Measurements from ENCODE around the gene RAI14. TPM values are rescaled to one million over a fixed set of nuclear protein-coding genes. Genes with fewer than 3 reads are reported as not detected.

RAI14 gene
- total RNA-seq, 4 donors from 2014 or later, result 1.1 to 3.6 (median 1.7) TPM

- intact Hi-C loops (cut with DNase I; ENCODE audit: low total_unique reads) (loop anchor here (5.0 kb wide), 1 partner anchor 182 kb away; the partner anchor contains the start of gene RAI14), in situ Hi-C loops (cut with MboI; ENCODE audit: low sequenced_read_pairs in 4 of 4) (no loop called here)
- Histone ChIP-seq H3K36me3 (no peaks in the 10 kb centered on the region), H3K27ac (no peak within 1 kb of the TSS), H3K4me1 (peaks cover 0 to 2% of the 10 kb centered on the region in 2 donors), H3K27me3 (peaks cover 0 to 5% (median 0%) of the 10 kb centered on the region in 3 donors), H3K9me3 (no peaks in the 10 kb centered on the region), H3K4me3 (peak within 1 kb of the TSS; percentile 60 to 71 (median 71))
- TF ChIP-seq POLR2A (IDR thresholded peaks at IDR 0.05), result no peak
- TF ChIP-seq CTCF (IDR thresholded peaks at IDR 0.05 in 4 of 5, conservative IDR thresholded peaks at IDR 0.05 in 1 of 5), result no peak
- ATAC-seq, result peak; percentile 73 to 86
- DNase-seq, result peak; percentile 40 to 56
Measured at GRCh38 chr5:34838785-34839714, 182.9 kb downstream of the RAI14 start, which contains the start of gene TTC23L. Gene TTC23L, plus strand, starts transcription at chr5:34839164. Its CDS starts 1,508 bp downstream, at chr5:34840672.

- Histone ChIP-seq H3K36me3 (no peaks in the 10 kb centered on the region), H3K4me1 (peaks cover 0 to 2% of the 10 kb centered on the region in 2 donors), H3K27me3 (peaks cover 0 to 5% (median 0%) of the 10 kb centered on the region in 3 donors), H3K27ac (no peak overlapping the region), H3K4me3 (no peak overlapping the region), H3K9me3 (no peaks in the 10 kb centered on the region)
- in situ Hi-C loops (cut with MboI; ENCODE audit: low sequenced_read_pairs in 4 of 4), result no loop called here
- TF ChIP-seq POLR2A (IDR thresholded peaks at IDR 0.05), result no peak
- no peak for TF ChIP-seq CTCF (IDR thresholded peaks at IDR 0.05 in 4 of 5, conservative IDR thresholded peaks at IDR 0.05 in 1 of 5)
- DNase-seq (no peak), ATAC-seq (no peak)
- intact Hi-C loops (cut with DNase I; ENCODE audit: low total_unique reads), result no loop called here
Measured at GRCh38 chr5:34841816-34842215, 185.7 kb downstream of the RAI14 start.

GRCh38 chr5:34842554-34842953 is 186.4 kb downstream of the RAI14 start:
- Histone ChIP-seq H3K27me3 (peaks cover 0 to 5% (median 0%) of the 10 kb centered on the region in 3 donors), H3K36me3 (no peaks in the 10 kb centered on the region), H3K4me1 (peaks cover 0 to 2% of the 10 kb centered on the region in 2 donors), H3K9me3 (no peaks in the 10 kb centered on the region), H3K4me3 (no peak overlapping the region), H3K27ac (no peak overlapping the region)
- in situ Hi-C loops (cut with MboI; ENCODE audit: low sequenced_read_pairs in 4 of 4) (no loop called here), intact Hi-C loops (cut with DNase I; ENCODE audit: low total_unique reads) (no loop called here)
- ATAC-seq (no peak), DNase-seq (no peak)
- TF ChIP-seq POLR2A (IDR thresholded peaks at IDR 0.05), result no peak
- TF ChIP-seq CTCF (IDR thresholded peaks at IDR 0.05 in 4 of 5, conservative IDR thresholded peaks at IDR 0.05 in 1 of 5), result no peak

- Histone ChIP-seq H3K9me3 (no peaks in the 10 kb centered on the region), H3K27ac (no peak overlapping the region), H3K36me3 (no peaks in the 10 kb centered on the region), H3K27me3 (peaks cover 0 to 5% (median 0%) of the 10 kb centered on the region in 3 donors), H3K4me1 (peaks cover 0 to 2% of the 10 kb centered on the region in 2 donors), H3K4me3 (no peak overlapping the region)
- TF ChIP-seq CTCF (IDR thresholded peaks at IDR 0.05 in 4 of 5, conservative IDR thresholded peaks at IDR 0.05 in 1 of 5), result no peak
- no peak for TF ChIP-seq POLR2A (IDR thresholded peaks at IDR 0.05)
- ATAC-seq (no peak), DNase-seq (no peak)
- in situ Hi-C loops (cut with MboI; ENCODE audit: low sequenced_read_pairs in 4 of 4) (no loop called here), intact Hi-C loops (cut with DNase I; ENCODE audit: low total_unique reads) (no loop called here)
Measured at GRCh38 chr5:34843497-34843896, 187.4 kb downstream of the RAI14 start.
